ENCODE results near the gene OCSTAMP.

OCSTAMP gene

GRCh38 chr20:46590443-46590842 is 40.0 kb upstream of the OCSTAMP start:
- no peak for TF ChIP-seq PKNOX1 (IDR thresholded peaks at IDR 0.05)
- no peak for TF ChIP-seq LEF1 (IDR thresholded peaks at IDR 0.05; ENCODE audit: borderline replicate concordance)
- no peak for TF ChIP-seq HDGF (IDR thresholded peaks at IDR 0.05; ENCODE audit: borderline replicate concordance)
- TF ChIP-seq ZNF384 (IDR thresholded peaks at IDR 0.05), result no peak
- TF ChIP-seq FOXA1 (IDR thresholded peaks at IDR 0.05), result no peak
- TF ChIP-seq FOXK2 (IDR thresholded peaks at IDR 0.05), result no peak
- ChIA-PET CTCF (no interaction called here), POLR2A (no interaction called here)
- DNase-seq (ENCODE audit: extremely low spot score), result no peak

- POLR2A ChIA-PET, result no interaction called here
- no peak for TF ChIP-seq FOXK2 (IDR thresholded peaks at IDR 0.05)
- no peak for TF ChIP-seq ARNT (IDR thresholded peaks at IDR 0.05)
- CTCF ChIA-PET, result no interaction called here
- no peak for DNase-seq (ENCODE audit: extremely low spot score)
Measured at GRCh38 chr20:46588532-46589511, 38.4 kb upstream of the OCSTAMP start.

GRCh38 chr20:46587986-46588385 is 37.5 kb upstream of the OCSTAMP start:
- no peak for DNase-seq (ENCODE audit: extremely low spot score)
- no peak for TF ChIP-seq L3MBTL2 (conservative IDR thresholded peaks at IDR 0.05)
- no peak for TF ChIP-seq ELF4 (IDR thresholded peaks at IDR 0.05)
- no peak for TF ChIP-seq ZNF384 (IDR thresholded peaks at IDR 0.05)
- no peak for TF ChIP-seq CTBP1 (IDR thresholded peaks at IDR 0.05; ENCODE audit: borderline replicate concordance)
- TF ChIP-seq FOXK2 (IDR thresholded peaks at IDR 0.05), result no peak
- no peak for TF ChIP-seq ARNT (IDR thresholded peaks at IDR 0.05)
- TF ChIP-seq NFRKB (IDR thresholded peaks at IDR 0.05), result no peak
- no peak for TF ChIP-seq HDGF (IDR thresholded peaks at IDR 0.05; ENCODE audit: borderline replicate concordance)
- TF ChIP-seq SUZ12 (IDR thresholded peaks at IDR 0.05), result no peak
- TF ChIP-seq LEF1 (IDR thresholded peaks at IDR 0.05; ENCODE audit: borderline replicate concordance), result no peak
- ChIA-PET CTCF (no interaction called here), POLR2A (no interaction called here)

GRCh38 chr20:46586724-46587123 is 36.3 kb upstream of the OCSTAMP start:
- DNase-seq (ENCODE audit: extremely low spot score), result no peak
- POLR2A ChIA-PET, result no interaction called here
- TF ChIP-seq LEF1 (IDR thresholded peaks at IDR 0.05; ENCODE audit: borderline replicate concordance) (no peak), BHLHE40 (IDR thresholded peaks at IDR 0.05; ENCODE audit: borderline replicate concordance) (no peak), ELF4 (IDR thresholded peaks at IDR 0.05) (no peak), HDGF (IDR thresholded peaks at IDR 0.05; ENCODE audit: borderline replicate concordance) (no peak), ARNT (IDR thresholded peaks at IDR 0.05) (no peak), ZNF384 (IDR thresholded peaks at IDR 0.05) (no peak), SUZ12 (IDR thresholded peaks at IDR 0.05) (no peak), FOXA1 (IDR thresholded peaks at IDR 0.05) (no peak), L3MBTL2 (conservative IDR thresholded peaks at IDR 0.05) (no peak), FOXM1 (IDR thresholded peaks at IDR 0.05; ENCODE audit: borderline replicate concordance) (no peak), FOXK2 (IDR thresholded peaks at IDR 0.05) (no peak), CTBP1 (IDR thresholded peaks at IDR 0.05; ENCODE audit: borderline replicate concordance) (no peak), NFRKB (IDR thresholded peaks at IDR 0.05) (no peak), SP1 (IDR thresholded peaks at IDR 0.05) (no peak), TARDBP (IDR thresholded peaks at IDR 0.05) (no peak), PKNOX1 (IDR thresholded peaks at IDR 0.05) (no peak)
- CTCF ChIA-PET, result no interaction called here

- DNase-seq (ENCODE audit: extremely low spot score), result no peak
- POLR2A ChIA-PET, result no interaction called here
- CTCF ChIA-PET, result no interaction called here
- TF ChIP-seq ARNT (IDR thresholded peaks at IDR 0.05) (no peak), LEF1 (IDR thresholded peaks at IDR 0.05; ENCODE audit: borderline replicate concordance) (no peak), FOXM1 (IDR thresholded peaks at IDR 0.05; ENCODE audit: borderline replicate concordance) (no peak)
Measured at GRCh38 chr20:46584508-46584907, 34.1 kb upstream of the OCSTAMP start.

- ChIA-PET CTCF (interaction anchor here (0.6 kb wide), 1 partner anchor 38 kb away, joined by 4 read pairs; no protein-coding TSS in a partner anchor), POLR2A (no interaction called here)
- TF ChIP-seq HDGF (IDR thresholded peaks at IDR 0.05; ENCODE audit: borderline replicate concordance) (no peak), L3MBTL2 (conservative IDR thresholded peaks at IDR 0.05) (no peak), ELF4 (IDR thresholded peaks at IDR 0.05) (no peak), SUZ12 (IDR thresholded peaks at IDR 0.05) (no peak), SP1 (IDR thresholded peaks at IDR 0.05) (no peak), FOXM1 (IDR thresholded peaks at IDR 0.05; ENCODE audit: borderline replicate concordance) (no peak), ZNF384 (IDR thresholded peaks at IDR 0.05) (no peak), PKNOX1 (IDR thresholded peaks at IDR 0.05) (no peak), ARNT (IDR thresholded peaks at IDR 0.05) (no peak), LEF1 (IDR thresholded peaks at IDR 0.05; ENCODE audit: borderline replicate concordance) (no peak), NFRKB (IDR thresholded peaks at IDR 0.05) (no peak), BHLHE40 (IDR thresholded peaks at IDR 0.05; ENCODE audit: borderline replicate concordance) (no peak), FOXK2 (IDR thresholded peaks at IDR 0.05) (no peak), CTBP1 (IDR thresholded peaks at IDR 0.05; ENCODE audit: borderline replicate concordance) (no peak), FOXA1 (IDR thresholded peaks at IDR 0.05) (no peak), TARDBP (IDR thresholded peaks at IDR 0.05) (no peak)
- no peak for DNase-seq (ENCODE audit: extremely low spot score)
Measured at GRCh38 chr20:46583411-46584214, 33.2 kb upstream of the OCSTAMP start.
